Stomach (tissue), 4 donors: ENCODE results near the gene ELMO3.

Experiments
- CTCF ChIP-seq, 7 experiments: fragments of 450-650 bp in 4 of 7; fragments of 200-600 bp in 3 of 7; sonication (generic) in 3 of 7; IDR thresholded peaks; one replicate each; pipeline ENCODE4 v1.5.1; 2016 to 2019; ENCODE audit warnings: antibody characterized with exemption in 7 of 7, control low read depth in 2 of 7, mild to moderate bottlenecking in 1 of 7
- POLR2A ChIP-seq, 4 donors: fragments of 450-650 bp; IDR thresholded peaks; one replicate each; pipeline ENCODE4 v1.6.1; 2016; ENCODE audit warnings: antibody characterized with exemption in 4 of 4, control low read depth in 2 of 4, mild to moderate bottlenecking in 1 of 4, moderate library complexity in 1 of 4
- POLR2AphosphoS5 ChIP-seq, 3 donors: sonication (generic); formaldehyde crosslinking; IDR thresholded peaks; one replicate each; pipeline ENCODE4 v1.6.1; 2016; ENCODE audit warnings: antibody characterized with exemption in 3 of 3

GRCh38 chr16:67194260-67194659, 4.7 kb upstream of the ELMO3 start:
- TF ChIP-seq CTCF (IDR thresholded peaks at IDR 0.05) = no peak
- no peak for TF ChIP-seq POLR2A (IDR thresholded peaks at IDR 0.05)
- no peak for TF ChIP-seq POLR2AphosphoS5 (IDR thresholded peaks at IDR 0.05)
